K562 (cell line): ENCODE measurements around the gene LDLRAD3. TPM values are rescaled to one million over a fixed set of nuclear protein-coding genes. Genes with fewer than 3 reads are reported as not detected.

Experiments used
- ATAC-seq: fragments of 200-7000 bp; cut with Tn5 transposase; 3 replicates; pipeline ENCODE4 v1.9.1; 2020; ENCODE audit warnings: moderate library complexity
- BruUV-seq: library from RNA; stranded (reverse); fragments of 400-500 nt; replicated peaks from 2 replicates; lab custom pipeline; 2021; lab: Mats Ljungman, UMichigan
- CTCF ChIA-PET: fragments of 300-600 bp; formaldehyde crosslinking; extraction: SDS; loops from one replicate; lab custom pipeline; 2021; ENCODE audit warnings: low intra/inter-chr PET ratio; lab: Yijun Ruan, JAX
- POLR2A ChIA-PET: fragments of 300-600, 350-650 bp; sonication (Branson Sonifier 250); formaldehyde crosslinking; extraction: SDS; loops from one replicate; lab custom pipeline; 2021; ENCODE audit warnings: antibody characterized with exemption, inconsistent platforms; lab: Yijun Ruan, JAX
- DNase-seq, 4 experiments: peaks; one replicate each; pipeline versions ENCODE4 v3.0.0 to v3.0.0-alpha.2; 2011 to 2018; ENCODE audit warnings: low spot score in 3 of 4, mixed read lengths in 3 of 4; ENCODE audit errors: extremely low read depth in 1 of 4
- FAIRE-seq: peaks from 2 replicates; lab custom pipeline; 2011; peaks lifted over from hg19 to GRCh38; lab: Jason Lieb, UNC
- H2AFZ ChIP-seq: 2 replicates; pipeline ENCODE4 v1.6.0; 2011; ENCODE audit warnings: low read depth, low read length, control low read depth, inconsistent platforms
- H3K27ac ChIP-seq: fragments of 200-600 bp; 3 replicates; pipeline ENCODE4 v1.8.0; 2011; ENCODE audit warnings: low read depth, mild to moderate bottlenecking, control low read depth, inconsistent platforms, low read length, moderate library complexity, mixed read lengths; ENCODE audit errors: extremely low read depth
- H3K27me3 ChIP-seq, 2 experiments: fragments of 300-600 bp in 1 of 2; 2 replicates in 1 of 2; 3 replicates in 1 of 2; pipeline versions ENCODE4 v1.6.0 to v1.8.0; 2011; ENCODE audit warnings: inconsistent platforms in 2 of 2, low read length in 2 of 2, mild to moderate bottlenecking in 1 of 2, mixed read lengths in 1 of 2, moderate library complexity in 1 of 2; ENCODE audit not compliant: control insufficient read depth in 2 of 2, insufficient read depth in 2 of 2
- H3K36me3 ChIP-seq: fragments of 300-600 bp; 3 replicates; pipeline ENCODE4 v1.8.0; 2011; ENCODE audit warnings: mild to moderate bottlenecking, low read length, inconsistent platforms; ENCODE audit not compliant: control insufficient read depth, insufficient read depth
- H3K4me1 ChIP-seq, 2 experiments: fragments of 200-600 bp in 1 of 2; replicated peaks in 1 of 2; 2 replicates in 1 of 2; 3 replicates in 1 of 2; pipeline versions ENCODE4 v1.5.1 to v1.8.0; 2011; ENCODE audit warnings: inconsistent platforms in 2 of 2, low read length in 2 of 2, mild to moderate bottlenecking in 1 of 2, mixed read lengths in 1 of 2, moderate library complexity in 1 of 2; ENCODE audit not compliant: control insufficient read depth in 2 of 2, insufficient read depth in 2 of 2
- H3K4me2 ChIP-seq: 2 replicates; pipeline ENCODE4 v1.6.1; 2011; ENCODE audit warnings: low read length, control low read depth, inconsistent platforms, mixed read lengths; ENCODE audit not compliant: insufficient read depth
- H3K4me3 ChIP-seq: fragments of 200-600 bp; sonication (generic), shearing (Covaris generic); 2 replicates; pipeline ENCODE4 v1.5.1; 2016; ENCODE audit warnings: control low read depth, inconsistent platforms
- H3K79me2 ChIP-seq: fragments of 200-600 bp; 3 replicates; pipeline ENCODE4 v1.8.0; 2011; ENCODE audit warnings: low read length, inconsistent platforms; ENCODE audit not compliant: control insufficient read depth, insufficient read depth
- H3K9ac ChIP-seq, 2 experiments: 2 replicates each; pipeline versions ENCODE4 v1.6.0 to v1.6.1; 2011; ENCODE audit warnings: low read depth in 2 of 2, low read length in 2 of 2, control low read depth in 1 of 2, inconsistent platforms in 1 of 2, mild to moderate bottlenecking in 1 of 2, mixed read lengths in 1 of 2; ENCODE audit not compliant: insufficient read depth in 1 of 2
- H3K9me1 ChIP-seq: one replicate; pipeline ENCODE4 v1.6.0; 2011; ENCODE audit warnings: inconsistent platforms, mild to moderate bottlenecking, low read length, moderate library complexity; ENCODE audit not compliant: control insufficient read depth, insufficient read depth
- H3K9me3 ChIP-seq: replicated peaks from 2 replicates; pipeline ENCODE4 v1.5.1; 2011; ENCODE audit warnings: low read depth, low read length, inconsistent platforms; ENCODE audit not compliant: control insufficient read depth, insufficient read depth
- H4K20me1 ChIP-seq: replicated peaks from 2 replicates; pipeline ENCODE4 v1.6.1; 2011; ENCODE audit warnings: low read length, inconsistent platforms, mixed read lengths; ENCODE audit not compliant: control insufficient read depth, insufficient read depth
- ARID1B ChIP-seq: fragments of 450-650 bp; IDR thresholded peaks from 2 replicates; pipeline ENCODE4 v1.6.1; 2016; ENCODE audit warnings: antibody characterized with exemption, mild to moderate bottlenecking, inconsistent platforms
- CXXC5 ChIP-seq: fragments of 250-450 bp; sonication (Bioruptor Pico); IDR thresholded peaks from 2 replicates; pipeline ENCODE4 v1.8.0; 2022; ENCODE audit warnings: inconsistent platforms, mild to moderate bottlenecking, moderate library complexity
- DPF2 ChIP-seq: fragments of 450-650 bp; IDR thresholded peaks from 2 replicates; pipeline ENCODE4 v1.6.1; 2016
- GATA2 ChIP-seq: sonication (generic); formaldehyde crosslinking; IDR thresholded peaks from 2 replicates; pipeline ENCODE4 v1.4.0; 2020; ENCODE audit warnings: mild to moderate bottlenecking, missing genetic modification reagents
- IRF2 ChIP-seq: sonication (generic); formaldehyde crosslinking; IDR thresholded peaks from 2 replicates; pipeline ENCODE4 v1.8.1; 2022; ENCODE audit warnings: mild to moderate bottlenecking, missing genetic modification reagents
- KDM1A ChIP-seq, 2 experiments: fragments of 450-650 bp; IDR thresholded peaks; 2 replicates each; pipeline ENCODE4 v1.6.1; 2016; ENCODE audit warnings: mild to moderate bottlenecking in 2 of 2
- KLF16 ChIP-seq: IDR thresholded peaks from 2 replicates; pipeline ENCODE4 v1.6.1; 2016; ENCODE audit warnings: antibody characterized with exemption
- MTA2 ChIP-seq: fragments of 450-650 bp; IDR thresholded peaks from 2 replicates; pipeline ENCODE4 v1.6.1; 2016; ENCODE audit warnings: low read depth
- POLR2B ChIP-seq: fragments of 450-650 bp; IDR thresholded peaks from 2 replicates; pipeline ENCODE4 v1.6.1; 2018; ENCODE audit warnings: low read depth; ENCODE audit not compliant: partially characterized antibody
- PURB ChIP-seq: sonication (generic); formaldehyde crosslinking; IDR thresholded peaks from 2 replicates; pipeline ENCODE4 v1.9.0; 2021; ENCODE audit warnings: low read depth, mild to moderate bottlenecking, missing genetic modification reagents
- RBM34 ChIP-seq: fragments of 200-400 bp; formaldehyde crosslinking; IDR thresholded peaks from 2 replicates; pipeline ENCODE4 v1.6.1; 2018; ENCODE audit warnings: low read length, borderline replicate concordance; ENCODE audit not compliant: insufficient read depth
- SMARCB1 ChIP-seq: IDR thresholded peaks from 2 replicates; pipeline ENCODE4 v1.6.1; 2011; ENCODE audit warnings: improper control_type of control experiment, low read depth; ENCODE audit not compliant: insufficient read length
- SMARCE1 ChIP-seq: fragments of 450-650 bp; IDR thresholded peaks from 2 replicates; pipeline ENCODE4 v1.7.1; 2016; ENCODE audit warnings: mild to moderate bottlenecking
- ZEB2 ChIP-seq: fragments of 450-650 bp; IDR thresholded peaks from 2 replicates; pipeline ENCODE4 v1.6.1; 2016
- WGBS: fragments of 100-300 bp; shearing (Covaris generic); methylation state at CpG from one replicate; pipeline ENCODE4 v1.1.6; 2016; ENCODE audit warnings: low coverage, mixed read lengths; ENCODE audit not compliant: insufficient coverage; ENCODE audit errors: missing lambda C conversion rate; 5-methylcytosine and 5-hydroxymethylcytosine counted together
- in situ Hi-C: fragments of 300-500 bp; cut with MboI; formaldehyde crosslinking; loops from 4 replicates; pipeline ENCODE4 v1.15.0; 2018; ENCODE audit warnings: inconsistent platforms, mixed read lengths
- intact Hi-C: fragments of 100-400 bp; cut with micrococcal nuclease; formaldehyde crosslinking; loops from 2 replicates; pipeline ENCODE4 v1.14.2; 2022
- polyA plus RNA-seq, 8 experiments: library from polyadenylated mRNA; depleted of rRNA in 4 of 8; stranded (reverse) in 5 of 8; unstranded in 3 of 8; fragments of >200 nt; fragmentation: Nextera tagmentation in 2 of 8; fragmentation: Illumina TruSeq in 1 of 8; extraction: Ambion mirVana in 2 of 8; extraction: Trizol in 1 of 8; gene quantifications; 2 replicates each; pipeline versions ENCODE4 v1.2.1 to v1.2.3, GENCODE V29; 2011 to 2014; ENCODE audit warnings: inconsistent platforms in 1 of 8, missing spikeins in 1 of 8
- total RNA-seq, 7 experiments: library from RNA; depleted of rRNA in 6 of 7; stranded (reverse); fragments of >200 nt in 6 of 7; fragmentation: Illumina TruSeq in 2 of 7; extraction: Trizol in 2 of 7; gene quantifications; 2 replicates each; pipeline versions ENCODE4 v1.2.1 to v1.2.3, GENCODE V29; 2011 to 2021; ENCODE audit warnings: low replicate concordance in 1 of 7
- TF ChIP-seq, protein P1 (sequence below), 2 experiments: fragments of 450-650 bp; IDR thresholded peaks; 2 replicates each; pipeline ENCODE4 v1.6.1; 2016
- TF ChIP-seq, protein P2 (sequence below): fragments of 250-450 bp; sonication (Bioruptor Pico); IDR thresholded peaks from 2 replicates; pipeline ENCODE4 v1.8.0; 2022; ENCODE audit warnings: inconsistent platforms
- TF ChIP-seq, protein P3 (sequence below): IDR thresholded peaks from 2 replicates; pipeline ENCODE4 v1.6.1; 2012; ENCODE audit warnings: low read depth, low read length, improper control_type of control experiment, borderline replicate concordance
- TF ChIP-seq, protein P4 (sequence below): fragments of 450-650 bp; IDR thresholded peaks from 2 replicates; pipeline ENCODE4 v1.6.1; 2017; ENCODE audit warnings: mild to moderate bottlenecking, moderate library complexity

The LDLRAD3 gene
- total and polyA plus RNA-seq, 9 of the 15 experiments (the other 6 are each of a cell fraction or from before 2014, with no cell fraction given), result 0.73 to 7.2 (median 3.5) TPM

DNA sequence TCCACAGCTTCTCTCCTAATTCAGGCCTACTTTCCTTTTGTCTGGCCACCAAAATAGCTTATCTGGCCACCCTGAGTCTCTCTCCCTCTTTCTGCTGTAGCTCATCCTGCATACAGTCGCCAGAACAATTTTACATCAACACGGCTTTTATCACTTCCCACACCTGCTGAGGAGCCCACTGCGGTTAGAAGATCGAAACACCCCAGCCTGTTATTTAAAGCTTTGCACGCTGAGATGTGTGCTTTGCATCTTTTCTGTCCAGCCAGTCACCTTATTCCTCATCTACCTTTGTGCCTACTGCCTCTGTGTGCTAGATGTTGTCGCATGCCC, 249.4 kb downstream of the LDLRAD3 start (continued):
- TF ChIP-seq CXXC5 (CRISPR knock-in tag) (peak; percentile 45), SMARCE1 (peak; percentile 57; the same call in 1 of the 2 replicates), ZEB2 (peak; percentile 52; the same call in 1 of the 2 replicates), ARID1B (peak; percentile 89), GATA2 (peak; percentile 71; the same call in 1 of the 2 replicates), DPF2 (peak; percentile 68), RBM34 (no peak), KDM1A (IDR thresholded peaks at IDR 0.05) (peak; percentile 22 to 42; a peak in 1 of 4 replicates)
- TF ChIP-seq, protein P1, sequence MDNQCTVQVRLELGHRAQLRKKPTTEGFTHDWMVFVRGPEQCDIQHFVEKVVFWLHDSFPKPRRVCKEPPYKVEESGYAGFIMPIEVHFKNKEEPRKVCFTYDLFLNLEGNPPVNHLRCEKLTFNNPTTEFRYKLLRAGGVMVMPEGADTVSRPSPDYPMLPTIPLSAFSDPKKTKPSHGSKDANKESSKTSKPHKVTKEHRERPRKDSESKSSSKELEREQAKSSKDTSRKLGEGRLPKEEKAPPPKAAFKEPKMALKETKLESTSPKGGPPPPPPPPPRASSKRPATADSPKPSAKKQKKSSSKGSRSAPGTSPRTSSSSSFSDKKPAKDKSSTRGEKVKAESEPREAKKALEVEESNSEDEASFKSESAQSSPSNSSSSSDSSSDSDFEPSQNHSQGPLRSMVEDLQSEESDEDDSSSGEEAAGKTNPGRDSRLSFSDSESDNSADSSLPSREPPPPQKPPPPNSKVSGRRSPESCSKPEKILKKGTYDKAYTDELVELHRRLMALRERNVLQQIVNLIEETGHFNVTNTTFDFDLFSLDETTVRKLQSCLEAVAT (IDR thresholded peaks at IDR 0.05), result peak in 1 of 2 experiments; percentile 65; a peak in 1 of 4 replicates

DNA sequence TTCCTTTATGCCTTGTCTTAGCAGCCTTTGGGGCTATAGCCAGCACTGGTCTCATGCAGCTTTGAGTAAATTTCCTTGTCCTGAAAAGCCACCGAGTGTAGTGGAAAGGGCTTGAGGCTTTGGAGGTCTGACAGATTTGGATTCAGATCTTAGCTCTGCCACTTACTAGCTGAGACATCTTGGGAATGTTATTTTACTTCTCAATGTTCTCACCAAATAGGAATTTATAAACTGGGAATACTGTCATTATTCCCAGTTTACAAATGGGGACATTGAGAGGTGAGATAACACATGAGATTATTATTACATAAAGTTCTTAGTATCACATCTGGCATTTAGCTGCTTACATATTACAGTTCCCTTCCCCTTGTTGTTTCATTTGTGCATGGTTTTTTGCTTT, 249.9 kb downstream of the LDLRAD3 start:
- Histone ChIP-seq H3K4me2 (no peak overlapping the region), H4K20me1 (no peaks in the 10 kb centered on the region; the same call in 1 of the 2 replicates), H3K36me3 (no peaks in the 10 kb centered on the region), H3K4me1 (no peaks in the 10 kb centered on the region; a peak in 2 of 5 replicates), H3K9me1 (no peaks in the 10 kb centered on the region), H3K27ac (no peak overlapping the region), H3K27me3 (no peaks in the 10 kb centered on the region; a peak in 1 of 5 replicates), H3K4me3 (no peak overlapping the region), H3K9me3 (no peaks in the 10 kb centered on the region), H3K9ac (no peak overlapping the region), H3K79me2 (no peaks in the 10 kb centered on the region), H2AFZ (no peak overlapping the region)
- BruUV-seq, result no TSS peak
- 15% methylated on average over 1 of the region's 1 CpG for WGBS
- FAIRE-seq, result no peak
- POLR2A ChIA-PET, result interaction anchor here (0.9 to 1.2 kb wide), 2 partner anchors 8 to 38 kb away, joined by 3 to 5 read pairs; no protein-coding TSS in a partner anchor
- intact Hi-C loops, result no loop called here
- in situ Hi-C loops, result no loop called here
- CTCF ChIA-PET, result no interaction called here
- no peak for ATAC-seq
- DNase-seq, result no peak
- TF ChIP-seq SMARCB1 (no peak), ZEB2 (no peak), KLF16 (no peak), PURB (no peak), MTA2 (no peak), POLR2B (no peak), IRF2 (no peak)
- TF ChIP-seq, protein P2, sequence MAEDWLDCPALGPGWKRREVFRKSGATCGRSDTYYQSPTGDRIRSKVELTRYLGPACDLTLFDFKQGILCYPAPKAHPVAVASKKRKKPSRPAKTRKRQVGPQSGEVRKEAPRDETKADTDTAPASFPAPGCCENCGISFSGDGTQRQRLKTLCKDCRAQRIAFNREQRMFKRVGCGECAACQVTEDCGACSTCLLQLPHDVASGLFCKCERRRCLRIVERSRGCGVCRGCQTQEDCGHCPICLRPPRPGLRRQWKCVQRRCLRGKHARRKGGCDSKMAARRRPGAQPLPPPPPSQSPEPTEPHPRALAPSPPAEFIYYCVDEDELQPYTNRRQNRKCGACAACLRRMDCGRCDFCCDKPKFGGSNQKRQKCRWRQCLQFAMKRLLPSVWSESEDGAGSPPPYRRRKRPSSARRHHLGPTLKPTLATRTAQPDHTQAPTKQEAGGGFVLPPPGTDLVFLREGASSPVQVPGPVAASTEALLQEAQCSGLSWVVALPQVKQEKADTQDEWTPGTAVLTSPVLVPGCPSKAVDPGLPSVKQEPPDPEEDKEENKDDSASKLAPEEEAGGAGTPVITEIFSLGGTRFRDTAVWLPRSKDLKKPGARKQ, result no peak
- TF ChIP-seq, protein P3, sequence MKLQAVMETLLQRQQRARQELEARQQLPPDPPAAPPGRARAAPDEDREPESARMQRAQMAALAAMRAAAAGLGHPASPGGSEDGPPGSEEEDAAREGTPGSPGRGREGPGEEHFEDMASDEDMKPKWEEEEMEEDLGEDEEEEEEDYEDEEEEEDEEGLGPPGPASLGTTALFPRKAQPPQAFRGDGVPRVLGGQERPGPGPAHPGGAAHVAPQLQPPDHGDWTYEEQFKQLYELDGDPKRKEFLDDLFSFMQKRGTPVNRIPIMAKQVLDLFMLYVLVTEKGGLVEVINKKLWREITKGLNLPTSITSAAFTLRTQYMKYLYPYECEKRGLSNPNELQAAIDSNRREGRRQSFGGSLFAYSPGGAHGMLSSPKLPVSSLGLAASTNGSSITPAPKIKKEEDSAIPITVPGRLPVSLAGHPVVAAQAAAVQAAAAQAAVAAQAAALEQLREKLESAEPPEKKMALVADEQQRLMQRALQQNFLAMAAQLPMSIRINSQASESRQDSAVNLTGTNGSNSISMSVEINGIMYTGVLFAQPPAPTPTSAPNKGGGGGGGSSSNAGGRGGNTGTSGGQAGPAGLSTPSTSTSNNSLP, result no peak
- TF ChIP-seq, protein P4, sequence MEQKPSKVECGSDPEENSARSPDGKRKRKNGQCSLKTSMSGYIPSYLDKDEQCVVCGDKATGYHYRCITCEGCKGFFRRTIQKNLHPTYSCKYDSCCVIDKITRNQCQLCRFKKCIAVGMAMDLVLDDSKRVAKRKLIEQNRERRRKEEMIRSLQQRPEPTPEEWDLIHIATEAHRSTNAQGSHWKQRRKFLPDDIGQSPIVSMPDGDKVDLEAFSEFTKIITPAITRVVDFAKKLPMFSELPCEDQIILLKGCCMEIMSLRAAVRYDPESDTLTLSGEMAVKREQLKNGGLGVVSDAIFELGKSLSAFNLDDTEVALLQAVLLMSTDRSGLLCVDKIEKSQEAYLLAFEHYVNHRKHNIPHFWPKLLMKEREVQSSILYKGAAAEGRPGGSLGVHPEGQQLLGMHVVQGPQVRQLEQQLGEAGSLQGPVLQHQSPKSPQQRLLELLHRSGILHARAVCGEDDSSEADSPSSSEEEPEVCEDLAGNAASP, result no peak
